Spleen (tissue), 7 donors: ENCODE measurements around the gene WNK2.

Experiments
- CTCF ChIP-seq, 11 experiments: fragments of 200-600 bp in 7 of 11; fragments of 450-650 bp in 4 of 11; sonication (generic) in 4 of 11; IDR thresholded peaks in 8 of 11; conservative IDR thresholded peaks in 3 of 11; 1 replicate in 7 of 11; 2 replicates in 4 of 11; pipeline versions ENCODE4 v1.4.0 to v1.8.0; 2016 to 2021; ENCODE audit warnings: antibody characterized with exemption in 11 of 11, inconsistent platforms in 4 of 11, mild to moderate bottlenecking in 1 of 11
- POLR2A ChIP-seq, 3 donors: fragments of 450-650 bp; IDR thresholded peaks; one replicate each; pipeline ENCODE4 v1.5.1; 2017; ENCODE audit warnings: antibody characterized with exemption in 3 of 3, mild to moderate bottlenecking in 1 of 3
- donor health status: DM: no; HTN: no; CAD: no; lungs with moderate emphysema.
- donor health status: DM: no; HTN: no; CAD: no.
- donor health status: DM: no; HTN: no; CAD: no.

- no peak for TF ChIP-seq CTCF (IDR thresholded peaks at IDR 0.05 in 8 of 11, conservative IDR thresholded peaks at IDR 0.05 in 3 of 11)
- TF ChIP-seq POLR2A (IDR thresholded peaks at IDR 0.05): no peak
Observed at GRCh38 chr9:93197670-93198069, 13.7 kb downstream of the WNK2 start.
